ENCODE data around the gene C12orf76.

Gene C12orf76

GRCh38 chr12:109995686-109996482, 52.4 kb downstream of the C12orf76 start, which contains the start of gene GIT2 (continued):
- peak; percentile 63 for TF ChIP-seq ZFHX2 (tag by site-specific recombination; conservative IDR thresholded peaks at IDR 0.05)
- no peak for TF ChIP-seq ZNF155 (tag by site-specific recombination; IDR thresholded peaks at IDR 0.05)
- TF ChIP-seq ZSCAN18 (tag by site-specific recombination; IDR thresholded peaks at IDR 0.05), result no peak
- no peak for TF ChIP-seq ZNF624 (tag by site-specific recombination; IDR thresholded peaks at IDR 0.05)
- peak; percentile 80; the same call in 1 of the 2 replicates for TF ChIP-seq ZNF76 (tag by site-specific recombination; IDR thresholded peaks at IDR 0.05; ENCODE audit: borderline replicate concordance, low read depth)
- TF ChIP-seq ZFP37 (tag by site-specific recombination; IDR thresholded peaks at IDR 0.05), result 0 out of 2 replicates have a peak, but pooled peaks have one; percentile 32
- no peak for TF ChIP-seq ZNF521 (tag by site-specific recombination; IDR thresholded peaks at IDR 0.05)
- no peak for TF ChIP-seq ZNF292 (tag by site-specific recombination; IDR thresholded peaks at IDR 0.05; ENCODE audit: borderline replicate concordance, low read depth)
- no peak for TF ChIP-seq ZNF843 (tag by site-specific recombination; IDR thresholded peaks at IDR 0.05)
- peak; percentile 33; the same call in 1 of the 2 replicates for TF ChIP-seq KLF1 (tag by site-specific recombination; IDR thresholded peaks at IDR 0.05)
- TF ChIP-seq ZNF623 (tag by site-specific recombination; IDR thresholded peaks at IDR 0.05), result no peak
- TF ChIP-seq ZNF530 (tag by site-specific recombination; IDR thresholded peaks at IDR 0.05; ENCODE audit: low read depth), result no peak
- TF ChIP-seq ZNF677 (tag by site-specific recombination; IDR thresholded peaks at IDR 0.05), result no peak
- peak; percentile 85; the same call in 1 of the 2 replicates for TF ChIP-seq ZNF561 (tag by site-specific recombination; IDR thresholded peaks at IDR 0.05; ENCODE audit: borderline replicate concordance)
- TF ChIP-seq, protein P1, sequence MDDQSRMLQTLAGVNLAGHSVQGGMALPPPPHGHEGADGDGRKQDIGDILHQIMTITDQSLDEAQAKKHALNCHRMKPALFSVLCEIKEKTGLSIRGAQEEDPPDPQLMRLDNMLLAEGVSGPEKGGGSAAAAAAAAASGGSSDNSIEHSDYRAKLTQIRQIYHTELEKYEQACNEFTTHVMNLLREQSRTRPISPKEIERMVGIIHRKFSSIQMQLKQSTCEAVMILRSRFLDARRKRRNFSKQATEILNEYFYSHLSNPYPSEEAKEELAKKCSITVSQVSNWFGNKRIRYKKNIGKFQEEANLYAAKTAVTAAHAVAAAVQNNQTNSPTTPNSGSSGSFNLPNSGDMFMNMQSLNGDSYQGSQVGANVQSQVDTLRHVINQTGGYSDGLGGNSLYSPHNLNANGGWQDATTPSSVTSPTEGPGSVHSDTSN (CRISPR knock-in tag; IDR thresholded peaks at IDR 0.05), result no peak; the same call in 1 of the 2 replicates
- TF ChIP-seq ZNF223 (tag by site-specific recombination; IDR thresholded peaks at IDR 0.05), result no peak
- peak; percentile 94; the same call in 1 of the 2 replicates for TF ChIP-seq ZNF518A (tag by site-specific recombination; conservative IDR thresholded peaks at IDR 0.05; ENCODE audit: low read depth)
- TF ChIP-seq, protein P2, sequence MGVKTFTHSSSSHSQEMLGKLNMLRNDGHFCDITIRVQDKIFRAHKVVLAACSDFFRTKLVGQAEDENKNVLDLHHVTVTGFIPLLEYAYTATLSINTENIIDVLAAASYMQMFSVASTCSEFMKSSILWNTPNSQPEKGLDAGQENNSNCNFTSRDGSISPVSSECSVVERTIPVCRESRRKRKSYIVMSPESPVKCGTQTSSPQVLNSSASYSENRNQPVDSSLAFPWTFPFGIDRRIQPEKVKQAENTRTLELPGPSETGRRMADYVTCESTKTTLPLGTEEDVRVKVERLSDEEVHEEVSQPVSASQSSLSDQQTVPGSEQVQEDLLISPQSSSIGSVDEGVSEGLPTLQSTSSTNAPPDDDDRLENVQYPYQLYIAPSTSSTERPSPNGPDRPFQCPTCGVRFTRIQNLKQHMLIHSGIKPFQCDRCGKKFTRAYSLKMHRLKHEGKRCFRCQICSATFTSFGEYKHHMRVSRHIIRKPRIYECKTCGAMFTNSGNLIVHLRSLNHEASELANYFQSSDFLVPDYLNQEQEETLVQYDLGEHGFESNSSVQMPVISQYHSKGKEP (tag by site-specific recombination; IDR thresholded peaks at IDR 0.05), result no peak
- TF ChIP-seq, protein P3, sequence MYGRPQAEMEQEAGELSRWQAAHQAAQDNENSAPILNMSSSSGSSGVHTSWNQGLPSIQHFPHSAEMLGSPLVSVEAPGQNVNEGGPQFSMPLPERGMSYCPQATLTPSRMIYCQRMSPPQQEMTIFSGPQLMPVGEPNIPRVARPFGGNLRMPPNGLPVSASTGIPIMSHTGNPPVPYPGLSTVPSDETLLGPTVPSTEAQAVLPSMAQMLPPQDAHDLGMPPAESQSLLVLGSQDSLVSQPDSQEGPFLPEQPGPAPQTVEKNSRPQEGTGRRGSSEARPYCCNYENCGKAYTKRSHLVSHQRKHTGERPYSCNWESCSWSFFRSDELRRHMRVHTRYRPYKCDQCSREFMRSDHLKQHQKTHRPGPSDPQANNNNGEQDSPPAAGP (tag by site-specific recombination; IDR thresholded peaks at IDR 0.05), result no peak
- 0 out of 2 replicates have a peak, but pooled peaks have one; percentile 11 for TF ChIP-seq GLIS1 (tag by site-specific recombination; IDR thresholded peaks at IDR 0.05)
- TF ChIP-seq ZNF513 (tag by site-specific recombination; IDR thresholded peaks at IDR 0.05), result no peak
- no peak for TF ChIP-seq ZNF175 (tag by site-specific recombination; IDR thresholded peaks at IDR 0.05)
- TF ChIP-seq ZNF132 (tag by site-specific recombination; IDR thresholded peaks at IDR 0.05; ENCODE audit: borderline replicate concordance), result no peak
- TF ChIP-seq ZIC2 (tag by site-specific recombination; IDR thresholded peaks at IDR 0.05), result peak; percentile 53
- TF ChIP-seq ZSCAN30 (tag by site-specific recombination; IDR thresholded peaks at IDR 0.05), result no peak
- no peak for TF ChIP-seq KLF10 (tag by site-specific recombination; IDR thresholded peaks at IDR 0.05)
- no peak for TF ChIP-seq ZNF621 (tag by site-specific recombination; IDR thresholded peaks at IDR 0.05)
- no peak for TF ChIP-seq ZNF10 (tag by site-specific recombination; IDR thresholded peaks at IDR 0.05)
